GM13977 (cell line): ENCODE data around the gene WFS1.

Experiments used
- DNase-seq: peaks from one replicate; pipeline ENCODE4 v3.0.0; 2012; ENCODE audit warnings: low spot score
- CTCF ChIP-seq: IDR thresholded peaks from 2 replicates; pipeline ENCODE4 v1.5.1; 2012; ENCODE audit warnings: mild to moderate bottlenecking, control low read depth; ENCODE audit not compliant: insufficient read depth; ENCODE audit errors: extremely low read depth, missing control alignments
- in situ Hi-C: fragments of 300-500 bp; cut with MboI; formaldehyde crosslinking; loops from one replicate; pipeline ENCODE4 v1.12.0; 2022; ENCODE audit warnings: low sequenced_read_pairs, low pct_unique_long_range_greater_than_20kb, mixed read lengths, inconsistent platforms; ENCODE audit not compliant: unreplicated experiment

WFS1 gene

GRCh38 chr4:6347511-6348045 lies 77.9 kb downstream of the WFS1 start:
- in situ Hi-C loops: no loop called here
- no peak for DNase-seq
- no peak for TF ChIP-seq CTCF

- in situ Hi-C loops: no loop called here
- no peak for TF ChIP-seq CTCF
- DNase-seq: no peak
Measured at GRCh38 chr4:6348408-6348807, 78.8 kb downstream of the WFS1 start.

GRCh38 chr4:6349896-6350603 lies 80.4 kb downstream of the WFS1 start:
- no peak for DNase-seq
- TF ChIP-seq CTCF: no peak
- in situ Hi-C loops: no loop called here

- no peak for DNase-seq
- no peak for TF ChIP-seq CTCF
- in situ Hi-C loops: no loop called here
Measured at GRCh38 chr4:6350646-6351045, 81.0 kb downstream of the WFS1 start.

- DNase-seq: no peak
- no peak for TF ChIP-seq CTCF
- in situ Hi-C loops: no loop called here
Measured at GRCh38 chr4:6351246-6352000, 81.8 kb downstream of the WFS1 start.

GRCh38 chr4:6352031-6352692 lies 82.5 kb downstream of the WFS1 start:
- in situ Hi-C loops: no loop called here
- no peak for TF ChIP-seq CTCF
- DNase-seq: no peak
